SIG-M5 treated with dmso at 0.1 percent for 504 hours (cell line): Measurements from ENCODE around the gene TTC1.
A peak's percentile ranks its signal among the peaks of the same experiment; 100 is the strongest.

Experiments
- DNase-seq: peaks from one replicate; lab custom pipeline; 2025; ENCODE audit not compliant: unreplicated experiment; lab: John Stamatoyannopoulos, UW

TTC1 gene

GRCh38 chr5:160082614-160083500, 73.9 kb downstream of the TTC1 start:
- no peak for DNase-seq

GRCh38 chr5:160083501-160083900, 74.6 kb downstream of the TTC1 start:
- DNase-seq: no peak

GRCh38 chr5:160084144-160084543, 75.2 kb downstream of the TTC1 start:
- DNase-seq: no peak

GRCh38 chr5:160087199-160087598, 78.3 kb downstream of the TTC1 start:
- no peak for DNase-seq

GRCh38 chr5:160088805-160089204, 79.9 kb downstream of the TTC1 start:
- peak; percentile 56 for DNase-seq

- no peak for DNase-seq
Measured at GRCh38 chr5:160089531-160089930, 80.6 kb downstream of the TTC1 start.

- DNase-seq: no peak
Measured at GRCh38 chr5:160090059-160090458, 81.1 kb downstream of the TTC1 start.

- DNase-seq: no peak
Measured at GRCh38 chr5:160092514-160092913, 83.6 kb downstream of the TTC1 start.

GRCh38 chr5:160092960-160093707, 84.2 kb downstream of the TTC1 start:
- DNase-seq: no peak

GRCh38 chr5:160096178-160096577, 87.2 kb downstream of the TTC1 start:
- DNase-seq: no peak

- peak; percentile 94 for DNase-seq
Measured at GRCh38 chr5:160097991-160098390, 89.1 kb downstream of the TTC1 start.

GRCh38 chr5:160105686-160106360, 96.9 kb downstream of the TTC1 start:
- DNase-seq: peak; percentile 92

GRCh38 chr5:160108124-160108523, 99.2 kb downstream of the TTC1 start:
- no peak for DNase-seq
